Right cardiac atrium (tissue), 5 donors: ENCODE measurements around the gene ACY1. TPM values are rescaled to one million over a fixed set of nuclear protein-coding genes. Genes with fewer than 3 reads are reported as not detected.

Experiments
- ATAC-seq, 2 donors: fragments of 200-7000 bp; cut with Tn5 transposase; one replicate each; pipeline versions ENCODE4 v1.8.0 to v1.9.1; 2020; ENCODE audit warnings: moderate library complexity in 2 of 2, mild to moderate bottlenecking in 1 of 2
- DNase-seq, 3 donors: peaks; one replicate each; pipeline ENCODE4 v3.0.0-alpha.2; 2020
- H3K27ac ChIP-seq: one replicate; pipeline ENCODE4 v1.5.1; 2013; ENCODE audit warnings: mild to moderate bottlenecking, low read length, control low read depth, moderate library complexity
- H3K27me3 ChIP-seq: one replicate; pipeline ENCODE4 v1.6.1; 2013; ENCODE audit not compliant: control insufficient read depth, insufficient read depth
- H3K4me1 ChIP-seq: one replicate; pipeline ENCODE4 v1.6.1; 2013; ENCODE audit warnings: low read length; ENCODE audit not compliant: control insufficient read depth, insufficient read depth
- H3K4me3 ChIP-seq: one replicate; pipeline ENCODE4 v1.5.1; 2013; ENCODE audit warnings: low read length, control low read depth
- H3K9me3 ChIP-seq: one replicate; pipeline ENCODE4 v1.6.1; 2013; ENCODE audit warnings: low read length; ENCODE audit not compliant: control insufficient read depth
- WGBS: extraction: QIAGEN DNeasy Blood & Tissue Kit; methylation state at CpG from one replicate; pipeline ENCODE4 v1.1.7; 2013; 5-methylcytosine and 5-hydroxymethylcytosine counted together
- intact Hi-C, 4 donors: fragments of 100-400 bp; cut with DNase I; formaldehyde crosslinking; loops; one replicate each; pipeline versions ENCODE4 v1.11.0 to v1.14.0; 2022 to 2023
- polyA plus RNA-seq: library from polyadenylated mRNA; stranded (reverse); fragments of 200-250 nt; gene quantifications from one replicate; pipeline ENCODE4 v1.2.3, GENCODE V29; 2013
- total RNA-seq, 4 donors: library from RNA; stranded (reverse); fragmentation: NEBNext Ultra II Directional; extraction: Animal tissue kit (Norgen Biotek cat#: 25700); gene quantifications; one replicate each; pipeline ENCODE4 v1.2.1, GENCODE V29; 2021
- donor health status: healthy with polysubstance abuse.
- donor health status: DM: no; HTN: yes; CAD: no.
- donor health status: DM: no; HTN: no; CAD: no.
- donor health status: DM: no; HTN: yes; CAD: no; lungs with severe emphysema.
- donor health status: DM: yes; HTN: yes; CAD: no.

The ACY1 gene
- total and polyA plus RNA-seq, 5 donors, result 18.4 to 27.2 (median 19.6) TPM

GRCh38 chr3:51958603-51959521, 24.5 kb upstream of the ACY1 start:
- H3K9me3 ChIP-seq, result no peaks in the 10 kb centered on the region
- no peak overlapping the region for H3K27ac ChIP-seq
- H3K4me1 ChIP-seq, result peaks cover 17% of the 10 kb centered on the region
- ATAC-seq, result no peak
- DNase-seq, result peak in 2 of 3 donors; percentile 41 to 42
- no peaks in the 10 kb centered on the region for H3K27me3 ChIP-seq
- H3K4me3 ChIP-seq, result no peak overlapping the region
- intact Hi-C loops, result no loop called here
- 93% methylated on average over 20 of the region's 20 CpGs for WGBS

- intact Hi-C loops, result no loop called here
- Histone ChIP-seq H3K4me1 (peaks cover 24% of the 10 kb centered on the region), H3K9me3 (no peaks in the 10 kb centered on the region), H3K4me3 (no peak overlapping the region), H3K27ac (no peak overlapping the region), H3K27me3 (no peaks in the 10 kb centered on the region)
- 98% methylated on average over 7 of the region's 7 CpGs for WGBS
- DNase-seq, result peak in 2 of 3 donors; percentile 31 to 51
- ATAC-seq, result no peak
These were observed 23.7 kb upstream of the ACY1 start for GRCh38 chr3:51959651-51960050.

GRCh38 chr3:51960386-51960785, 22.9 kb upstream of the ACY1 start:
- Histone ChIP-seq H3K27me3 (no peaks in the 10 kb centered on the region), H3K9me3 (no peaks in the 10 kb centered on the region), H3K4me1 (peaks cover 31% of the 10 kb centered on the region), H3K27ac (no peak overlapping the region), H3K4me3 (no peak overlapping the region)
- WGBS, result 81% methylated on average over 10 of the region's 10 CpGs
- DNase-seq (peak in 2 of 3 donors; percentile 61 to 69), ATAC-seq (no peak)
- intact Hi-C loops, result no loop called here

- Histone ChIP-seq H3K4me1 (peaks cover 32% of the 10 kb centered on the region), H3K9me3 (no peaks in the 10 kb centered on the region), H3K27ac (no peak overlapping the region), H3K4me3 (no peak overlapping the region), H3K27me3 (no peaks in the 10 kb centered on the region)
- DNase-seq (peak in 2 of 3 donors; percentile 41 to 63), ATAC-seq (no peak)
- 91% methylated on average over 18 of the region's 18 CpGs for WGBS
- intact Hi-C loops, result no loop called here
These were observed 22.3 kb upstream of the ACY1 start for GRCh38 chr3:51961011-51961410.

- Histone ChIP-seq H3K27ac (peak overlapping the region; percentile 66), H3K9me3 (no peaks in the 10 kb centered on the region), H3K4me1 (peaks cover 33% of the 10 kb centered on the region), H3K4me3 (no peak overlapping the region), H3K27me3 (no peaks in the 10 kb centered on the region)
- ATAC-seq (peak; percentile 41 to 62), DNase-seq (peak in 2 of 3 donors; percentile 74 to 82)
- intact Hi-C loops, result no loop called here
- 56% methylated on average over 9 of the region's 9 CpGs for WGBS
These were observed 21.4 kb upstream of the ACY1 start for GRCh38 chr3:51961602-51962569.

- Histone ChIP-seq H3K4me3 (no peak overlapping the region), H3K27ac (peak overlapping the region; percentile 66), H3K9me3 (no peaks in the 10 kb centered on the region), H3K4me1 (peaks cover 33% of the 10 kb centered on the region), H3K27me3 (no peaks in the 10 kb centered on the region)
- 67% methylated on average over 6 of the region's 6 CpGs for WGBS
- ATAC-seq (peak in 1 of 2 donors; percentile 2), DNase-seq (peak in 2 of 3 donors; percentile 63 to 78)
- intact Hi-C loops, result no loop called here
These were observed 20.3 kb upstream of the ACY1 start for GRCh38 chr3:51962854-51963530.

GRCh38 chr3:51963951-51964451, 19.3 kb upstream of the ACY1 start:
- DNase-seq, result peak in 2 of 3 donors; percentile 65 to 67
- intact Hi-C loops, result no loop called here
- H3K4me1 ChIP-seq, result peaks cover 33% of the 10 kb centered on the region
- 58% methylated on average over 12 of the region's 12 CpGs for WGBS
- H3K9me3 ChIP-seq, result no peaks in the 10 kb centered on the region
- ATAC-seq, result no peak
- no peak overlapping the region for H3K4me3 ChIP-seq
- peak overlapping the region; percentile 66 for H3K27ac ChIP-seq
- no peaks in the 10 kb centered on the region for H3K27me3 ChIP-seq

- peak in 1 of 3 donors; percentile 50 for DNase-seq
- 68% methylated on average over 4 of the region's 4 CpGs for WGBS
- no peaks in the 10 kb centered on the region for H3K27me3 ChIP-seq
- no peak overlapping the region for H3K4me3 ChIP-seq
- H3K4me1 ChIP-seq, result peaks cover 33% of the 10 kb centered on the region
- intact Hi-C loops, result no loop called here
- H3K27ac ChIP-seq, result no peak overlapping the region
- ATAC-seq, result no peak
- no peaks in the 10 kb centered on the region for H3K9me3 ChIP-seq
These were observed 18.8 kb upstream of the ACY1 start for GRCh38 chr3:51964521-51964920.

GRCh38 chr3:51966016-51966415, 17.3 kb upstream of the ACY1 start:
- Histone ChIP-seq H3K9me3 (no peaks in the 10 kb centered on the region), H3K4me1 (peaks cover 33% of the 10 kb centered on the region), H3K27me3 (no peaks in the 10 kb centered on the region), H3K4me3 (peak overlapping the region; percentile 78), H3K27ac (no peak overlapping the region)
- DNase-seq, result peak in 2 of 3 donors; percentile 57 to 58
- 60% methylated on average over 2 of the region's 2 CpGs for WGBS
- ATAC-seq, result no peak
- intact Hi-C loops, result no loop called here

GRCh38 chr3:51966486-51966885, 16.8 kb upstream of the ACY1 start:
- 57% methylated on average over 5 of the region's 5 CpGs for WGBS
- intact Hi-C loops, result no loop called here
- H3K4me3 ChIP-seq, result peak overlapping the region; percentile 78
- H3K27me3 ChIP-seq, result no peaks in the 10 kb centered on the region
- H3K4me1 ChIP-seq, result peaks cover 33% of the 10 kb centered on the region
- DNase-seq (peak in 2 of 3 donors; percentile 63 to 71), ATAC-seq (no peak)
- peak overlapping the region; percentile 94 for H3K27ac ChIP-seq
- no peaks in the 10 kb centered on the region for H3K9me3 ChIP-seq
